Endodermal cell (in vitro differentiated cells): ENCODE results near the gene CALML5. TPM values are rescaled to one million over a fixed set of nuclear protein-coding genes. Genes with fewer than 3 reads are reported as not detected.
A peak's percentile ranks its signal among the peaks of the same experiment; 100 is the strongest.

Experiments used
- DNase-seq: peaks from one replicate; pipeline ENCODE4 v3.0.0-alpha.2; 2017
- H3K27ac ChIP-seq: 2 replicates; pipeline ENCODE4 v1.5.1; 2013; ENCODE audit warnings: mild to moderate bottlenecking, low read depth, low read length, moderate library complexity
- H3K27me3 ChIP-seq: 2 replicates; pipeline ENCODE4 v1.6.1; 2013; ENCODE audit warnings: mild to moderate bottlenecking, low read length, moderate library complexity; ENCODE audit not compliant: insufficient read depth, control insufficient read depth, poor library complexity, severe bottlenecking
- H3K36me3 ChIP-seq: 2 replicates; pipeline ENCODE4 v1.7.0; 2013; ENCODE audit warnings: mild to moderate bottlenecking, low read length, moderate library complexity; ENCODE audit not compliant: control insufficient read depth, insufficient read depth
- H3K4me1 ChIP-seq: one replicate; pipeline ENCODE4 v1.7.0; 2013; ENCODE audit warnings: low read length; ENCODE audit not compliant: control insufficient read depth, insufficient read depth
- H3K4me3 ChIP-seq: 2 replicates; pipeline ENCODE4 v1.5.1; 2013; ENCODE audit warnings: mild to moderate bottlenecking, low read length, moderate library complexity
- H3K9ac ChIP-seq: 2 replicates; pipeline ENCODE4 v1.6.1; 2013; ENCODE audit warnings: mild to moderate bottlenecking, low read length, moderate library complexity; ENCODE audit not compliant: poor library complexity, severe bottlenecking; ENCODE audit errors: extremely low read depth
- H3K9me3 ChIP-seq: 2 replicates; pipeline ENCODE4 v1.6.1; 2013; ENCODE audit warnings: mild to moderate bottlenecking, low read length, moderate library complexity; ENCODE audit not compliant: control insufficient read depth
- H3K27ac Mint-ChIP-seq: 2 replicates; pipeline ENCODE4 v1.8.0; 2020; ENCODE audit warnings: mixed read lengths
- H3K27me3 Mint-ChIP-seq: 2 replicates; pipeline ENCODE4 v1.8.0; 2021; ENCODE audit warnings: mild to moderate bottlenecking, mixed read lengths; ENCODE audit not compliant: insufficient read depth
- H3K36me3 Mint-ChIP-seq: 2 replicates; pipeline ENCODE4 v1.8.0; 2020; ENCODE audit warnings: low read depth, mixed read lengths
- H3K4me1 Mint-ChIP-seq: 2 replicates; pipeline ENCODE4 v1.8.0; 2020; ENCODE audit warnings: mixed read lengths
- H3K4me3 Mint-ChIP-seq: 2 replicates; pipeline ENCODE4 v1.8.0; 2020; ENCODE audit warnings: mild to moderate bottlenecking, moderate library complexity, mixed read lengths
- H3K9me3 Mint-ChIP-seq: 2 replicates; pipeline ENCODE4 v1.8.0; 2020; ENCODE audit warnings: mild to moderate bottlenecking, mixed read lengths
- WGBS, 2 experiments: methylation state at CpG; one replicate each; pipeline versions ENCODE4 v1.1.5 to v1.1.7; 2013; ENCODE audit warnings: missing lambda C conversion rate in 2 of 2, mixed read lengths in 1 of 2; ENCODE audit not compliant: insufficient coverage in 1 of 2, insufficient read length in 1 of 2; 5-methylcytosine and 5-hydroxymethylcytosine counted together
- total RNA-seq, 2 donors: library from RNA; stranded (reverse); fragmentation: NEBNext Ultra II Directional in 1 of 2; extraction: Animal tissue kit (Norgen Biotek cat#: 25700) in 1 of 2; gene quantifications; 2 replicates in 1 of 2; 3 replicates in 1 of 2; pipeline ENCODE4 v1.2.1, GENCODE V29; 2021
- TF ChIP-seq, protein P1 (sequence below): fragments of 200-600 bp; sonication (generic); conservative IDR thresholded peaks from 2 replicates; pipeline ENCODE4 v1.5.0; 2021; ENCODE audit warnings: antibody characterized with exemption, mild to moderate bottlenecking

The CALML5 gene
- total RNA-seq, 2 donors from 2014 or later, result not detected

DNA sequence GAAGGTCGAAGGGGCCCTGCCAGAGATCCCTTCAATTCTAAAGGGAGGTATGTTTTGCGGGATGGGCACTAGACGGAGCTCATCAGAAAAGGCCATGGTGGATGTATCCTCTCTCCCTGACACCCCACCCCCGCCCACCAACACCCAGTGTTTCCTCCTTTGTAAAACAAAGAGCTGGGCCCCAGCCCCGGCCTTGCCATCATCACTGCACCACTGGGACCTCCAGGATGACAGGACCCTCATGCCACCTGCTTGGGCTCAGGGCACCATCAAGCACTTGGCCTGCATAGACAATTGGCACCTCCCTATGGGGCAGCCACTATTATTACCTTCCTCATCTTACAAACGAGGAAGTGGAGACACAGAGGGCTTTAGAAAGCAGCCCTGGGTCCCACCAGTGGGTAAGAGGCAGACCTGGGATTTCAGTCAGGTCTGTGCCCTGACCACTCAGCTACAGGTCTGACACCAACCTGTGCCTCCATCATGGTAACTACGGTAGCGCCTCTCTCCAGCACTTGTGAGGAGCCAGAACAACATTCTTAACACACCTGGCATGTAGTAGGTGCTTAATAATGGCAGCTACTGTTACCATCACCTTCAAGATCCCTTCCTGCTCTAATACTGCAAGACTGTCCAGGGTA, 27.4 kb upstream of the CALML5 start:
- Mint-ChIP-seq H3K4me3 (no peak overlapping the region), H3K27ac (no peak overlapping the region), H3K4me1 (peaks cover 6% of the 10 kb centered on the region), H3K36me3 (no peaks in the 10 kb centered on the region), H3K27me3 (peaks cover 1% of the 10 kb centered on the region), H3K9me3 (no peaks in the 10 kb centered on the region)
- no peaks in the 10 kb centered on the region for H3K27me3 ChIP-seq
- H3K36me3 ChIP-seq, result no peaks in the 10 kb centered on the region
- H3K4me3 ChIP-seq, result no peak overlapping the region
- DNase-seq, result peak; percentile 39
- TF ChIP-seq, protein P1, sequence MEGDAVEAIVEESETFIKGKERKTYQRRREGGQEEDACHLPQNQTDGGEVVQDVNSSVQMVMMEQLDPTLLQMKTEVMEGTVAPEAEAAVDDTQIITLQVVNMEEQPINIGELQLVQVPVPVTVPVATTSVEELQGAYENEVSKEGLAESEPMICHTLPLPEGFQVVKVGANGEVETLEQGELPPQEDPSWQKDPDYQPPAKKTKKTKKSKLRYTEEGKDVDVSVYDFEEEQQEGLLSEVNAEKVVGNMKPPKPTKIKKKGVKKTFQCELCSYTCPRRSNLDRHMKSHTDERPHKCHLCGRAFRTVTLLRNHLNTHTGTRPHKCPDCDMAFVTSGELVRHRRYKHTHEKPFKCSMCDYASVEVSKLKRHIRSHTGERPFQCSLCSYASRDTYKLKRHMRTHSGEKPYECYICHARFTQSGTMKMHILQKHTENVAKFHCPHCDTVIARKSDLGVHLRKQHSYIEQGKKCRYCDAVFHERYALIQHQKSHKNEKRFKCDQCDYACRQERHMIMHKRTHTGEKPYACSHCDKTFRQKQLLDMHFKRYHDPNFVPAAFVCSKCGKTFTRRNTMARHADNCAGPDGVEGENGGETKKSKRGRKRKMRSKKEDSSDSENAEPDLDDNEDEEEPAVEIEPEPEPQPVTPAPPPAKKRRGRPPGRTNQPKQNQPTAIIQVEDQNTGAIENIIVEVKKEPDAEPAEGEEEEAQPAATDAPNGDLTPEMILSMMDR, result no peak
- no peak overlapping the region for H3K27ac ChIP-seq
- 87 to 95% methylated on average over 3 to 8 of the region's 8 CpGs for WGBS, 2 experiments
- no peaks in the 10 kb centered on the region for H3K9me3 ChIP-seq
- H3K4me1 ChIP-seq, result no peaks in the 10 kb centered on the region
- H3K9ac ChIP-seq, result no peak overlapping the region

DNA sequence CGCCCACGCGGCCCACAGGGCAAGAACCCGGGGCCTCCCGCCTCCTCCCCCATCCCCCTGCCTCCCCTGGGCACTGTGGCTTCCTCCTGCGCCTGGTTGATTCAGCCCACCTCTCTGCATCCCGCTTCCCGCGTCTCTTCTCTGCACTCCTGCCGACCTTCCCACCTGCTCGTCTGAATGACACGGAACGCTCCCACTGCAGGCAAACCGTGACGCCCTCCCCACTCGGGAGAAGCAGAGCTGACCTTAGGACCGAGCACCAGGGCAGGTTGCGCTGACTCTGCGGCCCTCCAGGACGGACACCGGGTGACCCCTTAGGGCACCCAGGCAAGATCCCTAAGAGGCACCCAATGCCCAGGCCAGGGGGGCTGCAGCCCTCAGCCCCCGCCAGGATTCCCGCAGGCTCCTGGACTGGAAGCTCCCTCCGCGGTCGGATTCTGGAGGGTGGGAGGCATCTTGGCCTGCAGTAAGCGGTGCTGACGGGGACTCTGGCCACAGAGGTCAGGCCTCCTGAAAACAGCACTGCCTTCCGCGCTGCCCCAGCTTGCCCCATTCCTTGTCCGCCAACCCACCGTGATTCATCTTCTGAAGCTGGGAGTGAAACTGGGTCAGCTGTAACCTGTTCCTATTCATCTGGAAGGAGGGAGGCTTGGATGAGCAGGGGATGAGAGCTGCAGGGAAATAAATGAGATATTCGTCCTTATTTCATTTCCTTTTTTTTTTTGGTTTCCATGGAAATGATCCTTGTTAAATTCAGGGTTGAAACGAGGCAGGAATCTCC, 26.4 kb upstream of the CALML5 start:
- Mint-ChIP-seq H3K27ac (no peak overlapping the region), H3K9me3 (peaks cover under 1% of the 10 kb centered on the region), H3K27me3 (peaks cover 1% of the 10 kb centered on the region), H3K4me1 (peaks cover 6% of the 10 kb centered on the region), H3K4me3 (no peak overlapping the region), H3K36me3 (no peaks in the 10 kb centered on the region)
- H3K9me3 ChIP-seq, result no peaks in the 10 kb centered on the region
- TF ChIP-seq, protein P1, result no peak
- 90% methylated on average over 22 to 34 of the region's 34 CpGs for WGBS, 2 experiments
- DNase-seq, result peak; percentile 40
- H3K36me3 ChIP-seq, result no peaks in the 10 kb centered on the region
- no peaks in the 10 kb centered on the region for H3K4me1 ChIP-seq
- H3K4me3 ChIP-seq, result no peak overlapping the region
- no peak overlapping the region for H3K27ac ChIP-seq
- no peaks in the 10 kb centered on the region for H3K27me3 ChIP-seq
- no peak overlapping the region for H3K9ac ChIP-seq

GRCh38 chr10:5524641-5525560, 25.5 kb upstream of the CALML5 start, which contains the start of gene CALML3:
TSS of gene CALML3 (plus strand) at chr10:5524961. CDS start at chr10:5525086, 125 bp downstream.
- Mint-ChIP-seq H3K36me3 (no peaks in the 10 kb centered on the region), H3K4me1 (peaks cover 6% of the 10 kb centered on the region), H3K4me3 (no peak within 1 kb of the TSS), H3K27me3 (no peaks in the 10 kb centered on the region), H3K27ac (no peak within 1 kb of the TSS), H3K9me3 (peaks cover 6% of the 10 kb centered on the region)
- 94 to 96% methylated on average over 47 to 64 of the region's 64 CpGs for WGBS, 2 experiments
- H3K9me3 ChIP-seq, result peaks cover 2% of the 10 kb centered on the region
- peak; percentile 35 for DNase-seq
- H3K27me3 ChIP-seq, result no peaks in the 10 kb centered on the region
- TF ChIP-seq, protein P1, result no peak
- no peak within 1 kb of the TSS for H3K4me3 ChIP-seq
- H3K9ac ChIP-seq, result no peak within 1 kb of the TSS
- no peaks in the 10 kb centered on the region for H3K4me1 ChIP-seq
- H3K36me3 ChIP-seq, result no peaks in the 10 kb centered on the region
- H3K27ac ChIP-seq, result no peak within 1 kb of the TSS
